H9 (cell line): ENCODE measurements around the gene LHX4. TPM values are rescaled to one million over a fixed set of nuclear protein-coding genes. Genes with fewer than 3 reads are reported as not detected.

Experiments
- DNase-seq: peaks from one replicate; pipeline ENCODE4 v3.0.0-alpha.2; 2017
- H2AFZ ChIP-seq: one replicate; pipeline ENCODE4 v1.6.1; 2013; ENCODE audit warnings: mild to moderate bottlenecking, low read length, control low read depth, moderate library complexity
- H2AK5ac ChIP-seq: 2 replicates; pipeline ENCODE4 v1.6.1; 2013; ENCODE audit warnings: low read length, control low read depth, mixed read lengths; ENCODE audit not compliant: insufficient read length
- H2BK120ac ChIP-seq: one replicate; pipeline ENCODE4 v1.6.1; 2013; ENCODE audit warnings: low read depth, mild to moderate bottlenecking, low read length, control low read depth, inconsistent platforms; ENCODE audit not compliant: poor library complexity, severe bottlenecking
- H2BK12ac ChIP-seq: 2 replicates; pipeline ENCODE4 v1.6.1; 2013; ENCODE audit warnings: low read length, control low read depth, mixed read lengths, low read depth; ENCODE audit not compliant: insufficient read length
- H2BK15ac ChIP-seq: 2 replicates; pipeline ENCODE4 v1.6.1; 2013; ENCODE audit warnings: low read depth, low read length, control low read depth
- H2BK20ac ChIP-seq: one replicate; pipeline ENCODE4 v1.6.1; 2013; ENCODE audit warnings: low read depth, mild to moderate bottlenecking, low read length, control low read depth, inconsistent platforms; ENCODE audit not compliant: poor library complexity, severe bottlenecking
- H2BK5ac ChIP-seq: 2 replicates; pipeline ENCODE4 v1.6.1; 2013; ENCODE audit warnings: low read length, control low read depth, mixed read lengths; ENCODE audit not compliant: insufficient read length
- H3K14ac ChIP-seq: 2 replicates; pipeline ENCODE4 v1.6.1; 2013; ENCODE audit warnings: low read length, control low read depth; ENCODE audit not compliant: insufficient read depth
- H3K18ac ChIP-seq: 2 replicates; pipeline ENCODE4 v1.6.1; 2013; ENCODE audit warnings: low read depth, mild to moderate bottlenecking, mixed read lengths, low read length, control low read depth; ENCODE audit not compliant: insufficient read length
- H3K23ac ChIP-seq: 2 replicates; pipeline ENCODE4 v1.6.1; 2013; ENCODE audit warnings: low read length, control low read depth, mixed read lengths, low read depth; ENCODE audit not compliant: insufficient read length
- H3K23me2 ChIP-seq: 2 replicates; pipeline ENCODE4 v1.6.1; 2013; ENCODE audit warnings: low read depth, mild to moderate bottlenecking, mixed read lengths, low read length, control low read depth; ENCODE audit not compliant: insufficient read length, poor library complexity, severe bottlenecking
- H3K27ac ChIP-seq: 2 replicates; pipeline ENCODE4 v1.5.1; 2013; ENCODE audit warnings: low read length, control low read depth, mixed read lengths, low read depth; ENCODE audit not compliant: insufficient read length
- H3K27me3 ChIP-seq: 2 replicates; pipeline ENCODE4 v1.6.1; 2013; ENCODE audit warnings: low read length, control low read depth, inconsistent platforms; ENCODE audit not compliant: insufficient read depth
- H3K4ac ChIP-seq: 2 replicates; pipeline ENCODE4 v1.6.1; 2013; ENCODE audit warnings: low read depth, mild to moderate bottlenecking, control low read depth, inconsistent platforms, low read length, moderate library complexity
- H3K4me1 ChIP-seq: 2 replicates; pipeline ENCODE4 v1.6.1; 2013; ENCODE audit warnings: low read length, control low read depth, inconsistent platforms; ENCODE audit not compliant: insufficient read depth
- H3K4me2 ChIP-seq: 2 replicates; pipeline ENCODE4 v1.6.1; 2013; ENCODE audit warnings: low read length, control low read depth, mixed read lengths; ENCODE audit not compliant: insufficient read length, insufficient read depth
- H3K56ac ChIP-seq: 2 replicates; pipeline ENCODE4 v1.6.1; 2013; ENCODE audit warnings: low read depth, mild to moderate bottlenecking, mixed read lengths, low read length, control low read depth; ENCODE audit not compliant: insufficient read length
- H3K79me1 ChIP-seq: 2 replicates; pipeline ENCODE4 v1.6.1; 2013; ENCODE audit warnings: low read depth, mild to moderate bottlenecking, moderate library complexity, low read length, control low read depth, inconsistent platforms; ENCODE audit not compliant: insufficient read depth, poor library complexity, severe bottlenecking
- H3K79me2 ChIP-seq: 2 replicates; pipeline ENCODE4 v1.6.1; 2013; ENCODE audit warnings: low read length, control low read depth, inconsistent platforms; ENCODE audit not compliant: insufficient read depth
- H3K9ac ChIP-seq: 2 replicates; pipeline ENCODE4 v1.6.1; 2013; ENCODE audit warnings: low read length, control low read depth, mixed read lengths; ENCODE audit not compliant: insufficient read length; ENCODE audit errors: extremely low read depth
- H3K9me3 ChIP-seq: one replicate; pipeline ENCODE4 v1.6.1; 2013; ENCODE audit warnings: low read depth, low read length, inconsistent platforms; ENCODE audit not compliant: control insufficient read depth
- H3T11ph ChIP-seq: one replicate; pipeline ENCODE4 v1.6.1; 2013; ENCODE audit warnings: mild to moderate bottlenecking, low read length, control low read depth, inconsistent platforms
- H4K20me1 ChIP-seq: one replicate; pipeline ENCODE4 v1.6.1; 2013; ENCODE audit not compliant: control insufficient read depth, insufficient read length, insufficient read depth
- H4K5ac ChIP-seq: 2 replicates; pipeline ENCODE4 v1.6.1; 2013; ENCODE audit warnings: low read depth, mild to moderate bottlenecking, mixed read lengths, low read length, control low read depth; ENCODE audit not compliant: insufficient read length
- H4K8ac ChIP-seq: replicated peaks from 2 replicates; pipeline ENCODE4 v1.6.1; 2013; ENCODE audit warnings: low read length, control low read depth, mixed read lengths, low read depth; ENCODE audit not compliant: insufficient read length
- H4K91ac ChIP-seq: 2 replicates; pipeline ENCODE4 v1.6.1; 2013; ENCODE audit warnings: low read depth, mild to moderate bottlenecking, moderate library complexity, mixed read lengths, low read length, control low read depth; ENCODE audit not compliant: insufficient read length
- H3K27ac Mint-ChIP-seq, 3 experiments: 2 replicates in 2 of 3; 3 replicates in 1 of 3; pipeline ENCODE4 v1.8.0; 2020 to 2021; ENCODE audit warnings: mixed read lengths in 3 of 3, mild to moderate bottlenecking in 1 of 3, moderate library complexity in 1 of 3
- H3K27me3 Mint-ChIP-seq: 2 replicates; pipeline ENCODE4 v1.8.0; 2021; ENCODE audit warnings: low read depth, mild to moderate bottlenecking, moderate library complexity, mixed read lengths
- H3K36me3 Mint-ChIP-seq, 3 experiments: 2 replicates in 2 of 3; 3 replicates in 1 of 3; pipeline ENCODE4 v1.8.0; 2020 to 2021; ENCODE audit warnings: low read depth in 3 of 3, mixed read lengths in 3 of 3; ENCODE audit not compliant: insufficient read depth in 1 of 3
- H3K4me1 Mint-ChIP-seq, 2 experiments: 2 replicates each; pipeline ENCODE4 v1.8.0; 2020; ENCODE audit warnings: mixed read lengths in 2 of 2
- H3K4me3 Mint-ChIP-seq, 2 experiments: 2 replicates in 1 of 2; 3 replicates in 1 of 2; pipeline ENCODE4 v1.8.0; 2020 to 2021; ENCODE audit warnings: mild to moderate bottlenecking in 2 of 2, mixed read lengths in 2 of 2, moderate library complexity in 1 of 2
- H3K9me3 Mint-ChIP-seq, 2 experiments: 2 replicates in 1 of 2; 3 replicates in 1 of 2; pipeline ENCODE4 v1.8.0; 2020; ENCODE audit warnings: mild to moderate bottlenecking in 2 of 2, mixed read lengths in 2 of 2, moderate library complexity in 1 of 2
- CTCF ChIP-seq: fragments of 200-600 bp; sonication (generic); conservative IDR thresholded peaks from 3 replicates; pipeline ENCODE4 v1.8.0; 2021; ENCODE audit warnings: antibody characterized with exemption, mild to moderate bottlenecking
- WGBS: extraction: QIAGEN DNeasy Blood & Tissue Kit; methylation state at CpG from one replicate; pipeline ENCODE4 v1.1.7; 2013; ENCODE audit warnings: missing lambda C conversion rate, low lambda C conversion rate, mixed read lengths; ENCODE audit not compliant: insufficient read length; ENCODE audit errors: extremely low coverage; 5-methylcytosine and 5-hydroxymethylcytosine counted together
- total RNA-seq: library from RNA; stranded (reverse); gene quantifications from 2 replicates; pipeline ENCODE4 v1.2.1, GENCODE V29; 2021

Gene LHX4
- total RNA-seq, 1 experiment from 2014 or later, result 1.9 TPM

- Histone ChIP-seq H3K27me3 (no peaks in the 10 kb centered on the region), H3K9me3 (no peaks in the 10 kb centered on the region), H2BK5ac (no peak overlapping the region), H3K14ac (no peak overlapping the region), H4K91ac (no peak overlapping the region), H3K79me1 (no peaks in the 10 kb centered on the region), H3T11ph (no peak overlapping the region), H3K4me1 (peaks cover 2% of the 10 kb centered on the region; the same call in 1 of the 2 replicates), H2BK20ac (no peak overlapping the region), H3K9ac (no peak overlapping the region), H3K18ac (no peak overlapping the region), H3K23ac (no peak overlapping the region), H3K56ac (no peak overlapping the region), H3K4me2 (no peak overlapping the region), H4K20me1 (no peaks in the 10 kb centered on the region), H2BK12ac (no peak overlapping the region), H2AFZ (no peak overlapping the region), H3K23me2 (no peaks in the 10 kb centered on the region), H3K4ac (no peak overlapping the region), H2BK120ac (no peak overlapping the region), H2AK5ac (no peak overlapping the region), H2BK15ac (no peak overlapping the region), H3K79me2 (no peaks in the 10 kb centered on the region), H4K8ac (no peak overlapping the region), H4K5ac (no peak overlapping the region), H3K27ac (no peak overlapping the region)
- Mint-ChIP-seq H3K36me3 (peaks cover 0 to 1% (median 0%) of the 10 kb centered on the region in 3 experiments; a peak in 1 of 7 replicates), H3K27ac (peak overlapping the region in 1 of 3 experiments; percentile 59; a peak in 3 of 7 replicates), H3K27me3 (peaks cover 3% of the 10 kb centered on the region), H3K4me3 (no peak overlapping the region), H3K9me3 (no peaks in the 10 kb centered on the region), H3K4me1 (peaks cover 25 to 45% of the 10 kb centered on the region in 2 experiments)
- DNase-seq, result peak; percentile 26
- no CpG with 5 or more reads among the region's 11 CpGs for WGBS
- no peak for TF ChIP-seq CTCF
These were observed 24.8 kb downstream of the LHX4 start for GRCh38 chr1:180254854-180255253.
